Gastroesophageal sphincter (tissue), 3 donors: Measurements from ENCODE around the gene PLEKHA7.

Experiments used
- CTCF ChIP-seq, 4 experiments: fragments of 200-600 bp in 2 of 4; fragments of 450-650 bp in 2 of 4; sonication (generic) in 1 of 4; IDR thresholded peaks; one replicate each; pipeline ENCODE4 v1.5.1; 2017 to 2019; ENCODE audit warnings: antibody characterized with exemption in 4 of 4, mild to moderate bottlenecking in 2 of 4, moderate library complexity in 2 of 4
- POLR2A ChIP-seq, 2 donors: fragments of 450-650 bp; IDR thresholded peaks; one replicate each; pipeline ENCODE4 v1.6.1; 2017; ENCODE audit warnings: antibody characterized with exemption in 2 of 2, mild to moderate bottlenecking in 2 of 2, moderate library complexity in 1 of 2
- POLR2AphosphoS5 ChIP-seq: sonication (generic); formaldehyde crosslinking; IDR thresholded peaks from one replicate; pipeline ENCODE4 v1.6.1; 2017; ENCODE audit warnings: antibody characterized with exemption

DNA sequence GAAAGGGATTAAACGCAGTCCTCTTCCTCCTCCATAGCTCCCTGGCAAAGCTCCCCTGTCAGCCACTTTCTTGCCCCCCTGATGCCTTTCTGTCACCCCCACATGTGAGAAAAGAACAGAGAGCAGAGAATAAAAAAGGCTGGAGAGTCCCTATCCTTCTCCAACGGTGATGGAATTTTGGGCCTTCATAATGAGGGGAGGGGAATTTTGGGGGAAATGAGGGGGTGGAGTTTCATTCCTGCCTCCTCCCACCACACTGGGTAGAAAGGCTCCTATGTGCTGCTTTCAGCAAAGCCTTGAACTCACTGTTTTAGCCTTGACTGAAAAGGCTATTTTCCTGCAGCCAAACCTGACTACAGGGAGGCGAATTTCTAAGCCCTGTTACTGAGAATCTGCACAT, 216.4 kb downstream of the PLEKHA7 start:
- TF ChIP-seq POLR2AphosphoS5 (no peak), CTCF (IDR thresholded peaks at IDR 0.05) (no peak), POLR2A (IDR thresholded peaks at IDR 0.05) (no peak)
